Jurkat, Clone E6-1 (cell line): ENCODE results near the gene FIBP.

Source experiments
- DNase-seq: peaks from one replicate; pipeline ENCODE4 v3.0.0-alpha.2; 2011; ENCODE audit warnings: low read depth, low spot score
- H3K4me3 ChIP-seq: 2 replicates; pipeline ENCODE4 v1.5.1; 2011; ENCODE audit warnings: mild to moderate bottlenecking, low read length, control low read depth, moderate library complexity

FIBP gene

GRCh38 chr11:65873318-65874156 lies 14.7 kb downstream of the FIBP start:
- peak; percentile 80 for DNase-seq
- H3K4me3 ChIP-seq: peak overlapping the region; percentile 65

- peak within 1 kb of the TSS; percentile 65 for H3K4me3 ChIP-seq
- DNase-seq: no peak
Measured at GRCh38 chr11:65872586-65873317, 15.5 kb downstream of the FIBP start, which contains the start of gene EFEMP2. Gene EFEMP2, minus strand, starts transcription at chr11:65872800. Its CDS starts 446 bp downstream, at chr11:65872354.

- H3K4me3 ChIP-seq: no peak overlapping the region
- no peak for DNase-seq
Measured at GRCh38 chr11:65871811-65872548, 16.3 kb downstream of the FIBP start.

- no peak for DNase-seq
- no peak overlapping the region for H3K4me3 ChIP-seq
Measured at GRCh38 chr11:65870706-65871681, 17.3 kb downstream of the FIBP start.

GRCh38 chr11:65870307-65870658 lies 18.0 kb downstream of the FIBP start:
- H3K4me3 ChIP-seq: no peak overlapping the region
- DNase-seq: no peak

- no peak for DNase-seq
- H3K4me3 ChIP-seq: no peak overlapping the region
Measured at GRCh38 chr11:65869643-65870306, 18.5 kb downstream of the FIBP start.

GRCh38 chr11:65868907-65869306 lies 19.4 kb downstream of the FIBP start:
- H3K4me3 ChIP-seq: no peak overlapping the region
- DNase-seq: no peak

GRCh38 chr11:65868076-65868667 lies 20.1 kb downstream of the FIBP start:
- DNase-seq: no peak
- H3K4me3 ChIP-seq: no peak overlapping the region

- H3K4me3 ChIP-seq: no peak overlapping the region
- no peak for DNase-seq
Measured at GRCh38 chr11:65867284-65868071, 20.8 kb downstream of the FIBP start.

GRCh38 chr11:65866509-65867283 lies 21.6 kb downstream of the FIBP start:
- no peak for DNase-seq
- H3K4me3 ChIP-seq: no peak overlapping the region

- no peak for DNase-seq
- no peak overlapping the region for H3K4me3 ChIP-seq
Measured at GRCh38 chr11:65865550-65866172, 22.6 kb downstream of the FIBP start.

- H3K4me3 ChIP-seq: no peak overlapping the region
- no peak for DNase-seq
Measured at GRCh38 chr11:65864706-65865471, 23.4 kb downstream of the FIBP start.

- DNase-seq: no peak
- H3K4me3 ChIP-seq: no peak overlapping the region
Measured at GRCh38 chr11:65863889-65864705, 24.2 kb downstream of the FIBP start.
